HEK293 (cell line): ENCODE measurements around the gene BAK1.

Experiments
- CTCF ChIA-PET: fragments of 350-600 bp; formaldehyde crosslinking; extraction: SDS; loops from one replicate; lab custom pipeline; 2021; ENCODE audit warnings: antibody characterized with exemption; lab: Yijun Ruan, JAX
- POLR2A ChIA-PET: fragments of 300-600 bp; formaldehyde crosslinking; extraction: SDS; loops from one replicate; lab custom pipeline; 2020; ENCODE audit warnings: antibody characterized with exemption, inconsistent platforms; lab: Yijun Ruan, JAX
- H3K27ac ChIP-seq: fragments of 200-500 bp; sonication (Bioruptor generic); 2 replicates; pipeline ENCODE4 v1.5.1; 2014; ENCODE audit warnings: low read depth, low read length, control low read depth, inconsistent platforms; ENCODE audit errors: extremely low read depth
- H3K36me3 ChIP-seq, 2 experiments: fragments of 200-500 bp in 1 of 2; sonication (Bioruptor generic) in 1 of 2; 1 replicate in 1 of 2; 2 replicates in 1 of 2; pipeline ENCODE4 v1.5.1; 2014 to 2017; ENCODE audit warnings: inconsistent platforms in 2 of 2, low read length in 2 of 2; ENCODE audit not compliant: control insufficient read depth in 2 of 2, insufficient read depth in 1 of 2
- H3K4me1 ChIP-seq: fragments of 200-500 bp; sonication (Bioruptor generic); 2 replicates; pipeline ENCODE4 v1.5.1; 2014; ENCODE audit warnings: mild to moderate bottlenecking, low read length, inconsistent platforms; ENCODE audit not compliant: control insufficient read depth, insufficient read depth
- H3K4me3 ChIP-seq: 2 replicates; pipeline ENCODE4 v1.5.1; 2011; ENCODE audit warnings: low read depth, mild to moderate bottlenecking, control low read depth, low read length, moderate library complexity
- H3K9me3 ChIP-seq: fragments of 200-500 bp; sonication (Bioruptor generic); 2 replicates; pipeline ENCODE4 v1.5.1; 2014; ENCODE audit warnings: low read depth, low read length, inconsistent platforms; ENCODE audit not compliant: control insufficient read depth, insufficient read depth
- GLIS2 ChIP-seq: fragments of 450-650 bp; formaldehyde crosslinking; IDR thresholded peaks from 2 replicates; pipeline ENCODE4 v1.5.1; 2016; ENCODE audit warnings: missing biosample characterization, missing genetic modification characterization
- KLF10 ChIP-seq: fragments of 450-650 bp; IDR thresholded peaks from 2 replicates; pipeline ENCODE4 v1.5.1; 2018; ENCODE audit warnings: missing biosample characterization, mild to moderate bottlenecking, missing genetic modification characterization
- KLF7 ChIP-seq: fragments of 450-650 bp; formaldehyde crosslinking; IDR thresholded peaks from 2 replicates; pipeline ENCODE4 v1.5.1; 2016; ENCODE audit warnings: missing biosample characterization, missing genetic modification characterization, borderline replicate concordance
- KLF9 ChIP-seq: fragments of 450-650 bp; formaldehyde crosslinking; IDR thresholded peaks from 2 replicates; pipeline ENCODE4 v1.5.1; 2016; ENCODE audit warnings: missing biosample characterization, missing genetic modification characterization, low read depth
- MZF1 ChIP-seq: fragments of 450-650 bp; formaldehyde crosslinking; IDR thresholded peaks from 2 replicates; pipeline ENCODE4 v1.5.1; 2017; ENCODE audit warnings: missing biosample characterization, missing genetic modification characterization, borderline replicate concordance
- SCRT2 ChIP-seq: fragments of 450-650 bp; formaldehyde crosslinking; IDR thresholded peaks from 2 replicates; pipeline ENCODE4 v1.5.1; 2016; ENCODE audit warnings: missing biosample characterization, missing genetic modification characterization
- SP2 ChIP-seq: fragments of 450-650 bp; formaldehyde crosslinking; IDR thresholded peaks from 2 replicates; pipeline ENCODE4 v1.5.1; 2016; ENCODE audit warnings: missing biosample characterization, missing genetic modification characterization
- SP3 ChIP-seq: fragments of 450-650 bp; formaldehyde crosslinking; IDR thresholded peaks from 2 replicates; pipeline ENCODE4 v1.5.1; 2016; ENCODE audit warnings: missing biosample characterization, missing genetic modification characterization
- ZBTB7A ChIP-seq: fragments of 450-650 bp; formaldehyde crosslinking; IDR thresholded peaks from 2 replicates; pipeline ENCODE4 v1.5.1; 2016; ENCODE audit warnings: low read depth, missing biosample characterization, missing genetic modification characterization
- ZBTB8A ChIP-seq: fragments of 450-650 bp; formaldehyde crosslinking; IDR thresholded peaks from 2 replicates; pipeline ENCODE4 v1.5.1; 2016; ENCODE audit warnings: missing biosample characterization, missing genetic modification characterization
- ZNF280D ChIP-seq: fragments of 450-650 bp; formaldehyde crosslinking; IDR thresholded peaks from 2 replicates; pipeline ENCODE4 v1.5.1; 2016; ENCODE audit warnings: missing biosample characterization, missing genetic modification characterization
- ZNF366 ChIP-seq: fragments of 450-650 bp; formaldehyde crosslinking; conservative IDR thresholded peaks from 2 replicates; pipeline ENCODE4 v1.5.1; 2016; ENCODE audit warnings: missing biosample characterization, missing genetic modification characterization
- ZNF391 ChIP-seq: fragments of 450-650 bp; formaldehyde crosslinking; IDR thresholded peaks from 2 replicates; pipeline ENCODE4 v1.5.1; 2016; ENCODE audit warnings: low read depth, missing biosample characterization, missing genetic modification characterization, borderline replicate concordance
- ZNF514 ChIP-seq: fragments of 450-650 bp; formaldehyde crosslinking; IDR thresholded peaks from 2 replicates; pipeline ENCODE4 v1.5.1; 2016; ENCODE audit warnings: missing biosample characterization, missing genetic modification characterization
- ZNF623 ChIP-seq: fragments of 450-650 bp; formaldehyde crosslinking; IDR thresholded peaks from 2 replicates; pipeline ENCODE4 v1.5.1; 2016; ENCODE audit warnings: missing biosample characterization, missing genetic modification characterization
- ZNF677 ChIP-seq: fragments of 450-650 bp; IDR thresholded peaks from 2 replicates; pipeline ENCODE4 v1.5.0; 2018; ENCODE audit warnings: missing biosample characterization, mild to moderate bottlenecking, missing genetic modification characterization, moderate library complexity
- ZNF692 ChIP-seq: fragments of 450-650 bp; formaldehyde crosslinking; IDR thresholded peaks from 2 replicates; pipeline ENCODE4 v1.5.1; 2016; ENCODE audit warnings: missing biosample characterization, missing genetic modification characterization
- ZSCAN30 ChIP-seq: fragments of 450-650 bp; IDR thresholded peaks from 2 replicates; pipeline ENCODE4 v1.5.1; 2018; ENCODE audit warnings: missing biosample characterization, mild to moderate bottlenecking, missing genetic modification characterization, moderate library complexity
- TF ChIP-seq, protein P1 (sequence below): fragments of 450-650 bp; formaldehyde crosslinking; IDR thresholded peaks from 2 replicates; pipeline ENCODE4 v1.5.1; 2016; ENCODE audit warnings: missing biosample characterization, missing genetic modification characterization
- TF ChIP-seq, protein P2 (sequence below): fragments of 450-650 bp; formaldehyde crosslinking; IDR thresholded peaks from 2 replicates; pipeline ENCODE4 v1.5.1; 2016; ENCODE audit warnings: missing biosample characterization, missing genetic modification characterization
- TF ChIP-seq, protein P3 (sequence below): fragments of 450-650 bp; formaldehyde crosslinking; IDR thresholded peaks from 2 replicates; pipeline ENCODE4 v1.5.1; 2017; ENCODE audit warnings: missing biosample characterization, missing genetic modification characterization
- TF ChIP-seq, protein P4 (sequence below): fragments of 450-650 bp; formaldehyde crosslinking; IDR thresholded peaks from 2 replicates; pipeline ENCODE4 v1.5.1; 2016; ENCODE audit warnings: missing biosample characterization, missing genetic modification characterization

BAK1 gene

GRCh38 chr6:33620856-33621710, 41.0 kb upstream of the BAK1 start, which contains the start of gene ITPR3 (continued):
- TF ChIP-seq ZNF280D (tag by site-specific recombination) = no peak
- peak; percentile 44; the same call in 1 of the 2 replicates for TF ChIP-seq KLF10 (tag by site-specific recombination)
- TF ChIP-seq ZSCAN30 (tag by site-specific recombination) = 0 out of 2 replicates have a peak, but pooled peaks have one; percentile 33
- TF ChIP-seq, protein P1, sequence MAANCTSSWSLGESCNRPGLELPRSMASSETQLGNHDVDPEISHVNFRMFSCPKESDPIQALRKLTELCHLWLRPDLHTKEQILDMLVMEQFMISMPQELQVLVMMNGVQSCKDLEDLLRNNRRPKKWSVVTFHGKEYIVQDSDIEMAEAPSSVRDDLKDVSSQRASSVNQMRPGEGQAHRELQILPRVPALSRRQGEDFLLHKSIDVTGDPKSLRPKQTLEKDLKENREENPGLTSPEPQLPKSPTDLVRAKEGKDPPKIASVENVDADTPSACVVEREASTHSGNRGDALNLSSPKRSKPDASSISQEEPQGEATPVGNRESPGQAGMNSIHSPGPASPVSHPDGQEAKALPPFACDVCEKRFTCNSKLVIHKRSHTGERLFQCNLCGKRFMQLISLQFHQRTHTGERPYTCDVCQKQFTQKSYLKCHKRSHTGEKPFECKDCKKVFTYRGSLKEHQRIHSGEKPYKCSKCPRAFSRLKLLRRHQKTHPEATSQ (tag by site-specific recombination) = no peak
- peak; percentile 29; the same call in 1 of the 2 replicates for TF ChIP-seq ZNF692 (tag by site-specific recombination)
- peak; percentile 34 for TF ChIP-seq SP2 (tag by site-specific recombination)
- TF ChIP-seq MZF1 (tag by site-specific recombination) = no peak
- peak; percentile 37; the same call in 1 of the 2 replicates for TF ChIP-seq KLF7 (tag by site-specific recombination)
- TF ChIP-seq ZBTB7A (tag by site-specific recombination) = peak; percentile 46; the same call in 1 of the 2 replicates
- TF ChIP-seq ZBTB8A (tag by site-specific recombination) = peak; percentile 92

DNA sequence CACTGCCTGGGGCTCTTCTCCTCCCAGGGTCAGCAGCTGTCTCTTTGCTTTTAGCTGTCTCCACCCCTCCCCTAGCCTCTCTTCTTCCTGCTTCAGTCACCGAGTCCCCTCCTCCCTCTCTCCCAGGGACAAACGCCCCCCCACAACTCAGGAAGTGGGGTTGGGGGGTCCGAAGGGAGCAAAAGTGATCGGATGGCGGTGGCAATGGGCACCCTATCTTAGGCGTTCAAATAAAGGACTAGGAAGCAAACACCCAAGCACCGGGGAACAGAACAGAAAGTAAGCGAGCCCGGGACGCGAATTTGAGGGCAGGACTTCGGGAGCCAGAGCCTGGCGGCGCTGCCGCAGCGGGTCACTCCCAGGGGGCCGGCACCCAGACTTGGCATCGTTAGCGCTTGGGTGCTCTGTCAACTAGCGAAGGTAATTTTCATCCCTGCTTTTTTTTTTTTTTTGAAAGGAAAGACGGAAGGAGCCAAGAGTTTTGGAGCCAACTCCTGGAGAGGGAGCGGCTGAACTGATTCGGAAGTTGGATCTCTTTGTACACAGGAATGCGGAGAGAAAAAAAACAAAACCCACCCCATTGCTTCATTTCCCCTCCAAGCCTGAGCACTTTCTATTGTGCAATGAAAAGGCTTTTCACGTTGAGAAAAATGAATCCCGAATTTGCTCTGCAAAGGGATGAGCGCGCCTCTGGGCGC, 40.2 kb upstream of the BAK1 start:
- H3K4me3 ChIP-seq = peak overlapping the region; percentile 70
- no peaks in the 10 kb centered on the region for H3K9me3 ChIP-seq
- CTCF ChIA-PET = interaction anchor here (0.6 to 1.2 kb wide), 4 partner anchors 12 to 80 kb away, joined by 3 to 5 read pairs (median 3); no protein-coding TSS in a partner anchor
- POLR2A ChIA-PET = interaction anchor here (0.6 to 4.2 kb wide), 7 partner anchors 12 to 166 kb away, joined by 3 to 19 read pairs (median 5); partner anchors contain the start of genes BAK1 and ZBTB9
- H3K36me3 ChIP-seq = peaks cover 0 to 3% of the 10 kb centered on the region in 2 experiments; a peak in 1 of 3 replicates
- H3K4me1 ChIP-seq = peaks cover 10% of the 10 kb centered on the region
- H3K27ac ChIP-seq = peak overlapping the region; percentile 69; the same call in 1 of the 2 replicates
- TF ChIP-seq ZNF677 (tag by site-specific recombination) (no peak), KLF10 (tag by site-specific recombination) (no peak), ZNF391 (no peak; the same call in 1 of the 2 replicates), ZNF366 (tag by site-specific recombination) (peak; percentile 75), SP3 (peak; percentile 56; the same call in 1 of the 2 replicates), ZNF623 (tag by site-specific recombination) (no peak), KLF9 (tag by site-specific recombination) (no peak), ZNF514 (no peak), SCRT2 (tag by site-specific recombination) (no peak), GLIS2 (peak; percentile 92)
- TF ChIP-seq, protein P2, sequence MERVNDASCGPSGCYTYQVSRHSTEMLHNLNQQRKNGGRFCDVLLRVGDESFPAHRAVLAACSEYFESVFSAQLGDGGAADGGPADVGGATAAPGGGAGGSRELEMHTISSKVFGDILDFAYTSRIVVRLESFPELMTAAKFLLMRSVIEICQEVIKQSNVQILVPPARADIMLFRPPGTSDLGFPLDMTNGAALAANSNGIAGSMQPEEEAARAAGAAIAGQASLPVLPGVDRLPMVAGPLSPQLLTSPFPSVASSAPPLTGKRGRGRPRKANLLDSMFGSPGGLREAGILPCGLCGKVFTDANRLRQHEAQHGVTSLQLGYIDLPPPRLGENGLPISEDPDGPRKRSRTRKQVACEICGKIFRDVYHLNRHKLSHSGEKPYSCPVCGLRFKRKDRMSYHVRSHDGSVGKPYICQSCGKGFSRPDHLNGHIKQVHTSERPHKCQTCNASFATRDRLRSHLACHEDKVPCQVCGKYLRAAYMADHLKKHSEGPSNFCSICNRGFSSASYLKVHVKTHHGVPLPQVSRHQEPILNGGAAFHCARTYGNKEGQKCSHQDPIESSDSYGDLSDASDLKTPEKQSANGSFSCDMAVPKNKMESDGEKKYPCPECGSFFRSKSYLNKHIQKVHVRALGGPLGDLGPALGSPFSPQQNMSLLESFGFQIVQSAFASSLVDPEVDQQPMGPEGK = peak; percentile 87
- TF ChIP-seq, protein P3, sequence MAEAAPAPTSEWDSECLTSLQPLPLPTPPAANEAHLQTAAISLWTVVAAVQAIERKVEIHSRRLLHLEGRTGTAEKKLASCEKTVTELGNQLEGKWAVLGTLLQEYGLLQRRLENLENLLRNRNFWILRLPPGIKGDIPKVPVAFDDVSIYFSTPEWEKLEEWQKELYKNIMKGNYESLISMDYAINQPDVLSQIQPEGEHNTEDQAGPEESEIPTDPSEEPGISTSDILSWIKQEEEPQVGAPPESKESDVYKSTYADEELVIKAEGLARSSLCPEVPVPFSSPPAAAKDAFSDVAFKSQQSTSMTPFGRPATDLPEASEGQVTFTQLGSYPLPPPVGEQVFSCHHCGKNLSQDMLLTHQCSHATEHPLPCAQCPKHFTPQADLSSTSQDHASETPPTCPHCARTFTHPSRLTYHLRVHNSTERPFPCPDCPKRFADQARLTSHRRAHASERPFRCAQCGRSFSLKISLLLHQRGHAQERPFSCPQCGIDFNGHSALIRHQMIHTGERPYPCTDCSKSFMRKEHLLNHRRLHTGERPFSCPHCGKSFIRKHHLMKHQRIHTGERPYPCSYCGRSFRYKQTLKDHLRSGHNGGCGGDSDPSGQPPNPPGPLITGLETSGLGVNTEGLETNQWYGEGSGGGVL (tag by site-specific recombination) = no peak
- TF ChIP-seq, protein P4, sequence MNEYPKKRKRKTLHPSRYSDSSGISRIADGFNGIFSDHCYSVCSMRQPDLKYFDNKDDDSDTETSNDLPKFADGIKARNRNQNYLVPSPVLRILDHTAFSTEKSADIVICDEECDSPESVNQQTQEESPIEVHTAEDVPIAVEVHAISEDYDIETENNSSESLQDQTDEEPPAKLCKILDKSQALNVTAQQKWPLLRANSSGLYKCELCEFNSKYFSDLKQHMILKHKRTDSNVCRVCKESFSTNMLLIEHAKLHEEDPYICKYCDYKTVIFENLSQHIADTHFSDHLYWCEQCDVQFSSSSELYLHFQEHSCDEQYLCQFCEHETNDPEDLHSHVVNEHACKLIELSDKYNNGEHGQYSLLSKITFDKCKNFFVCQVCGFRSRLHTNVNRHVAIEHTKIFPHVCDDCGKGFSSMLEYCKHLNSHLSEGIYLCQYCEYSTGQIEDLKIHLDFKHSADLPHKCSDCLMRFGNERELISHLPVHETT (tag by site-specific recombination) = no peak
